ENCODE results near the gene TJP1.
"Not testable (repeated sequence)": the region's sequence is repeated elsewhere in the genome, so short reads cannot be mapped to it uniquely, and the experiment has no call there.

The TJP1 gene

DNA sequence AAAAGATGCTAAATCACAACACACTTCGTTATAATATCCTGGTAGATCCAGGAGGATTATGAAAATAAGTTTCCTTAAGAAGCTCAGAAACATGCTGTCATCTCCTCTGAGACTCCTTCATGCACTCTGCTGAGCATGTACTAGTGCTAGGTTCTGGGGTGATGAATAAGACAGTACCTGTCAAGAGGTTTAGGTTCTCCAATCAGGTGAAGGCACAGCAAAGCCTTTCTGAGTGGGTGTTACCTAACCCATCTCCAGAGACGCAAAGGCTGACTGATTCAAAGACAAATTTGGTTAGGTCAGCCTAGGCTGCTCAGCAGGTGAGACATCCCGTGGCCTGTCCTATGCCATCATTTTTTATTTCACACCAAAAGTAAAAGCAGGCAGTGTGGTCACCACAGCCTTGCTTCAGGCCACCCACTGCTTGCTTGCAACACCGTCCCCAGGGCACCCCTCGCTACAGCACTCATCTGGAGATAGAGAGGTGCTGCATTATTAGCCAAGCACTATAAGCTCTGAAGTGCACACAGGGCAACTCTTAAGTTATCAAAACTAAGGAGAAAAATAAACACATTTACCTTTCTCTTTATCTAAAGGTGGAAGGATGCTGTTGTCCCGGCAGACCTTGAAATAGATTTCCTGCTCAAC, 117.2 kb downstream of the TJP1 start:
- DNase-seq (ENCODE audit: low spot score), result no peak

DNA sequence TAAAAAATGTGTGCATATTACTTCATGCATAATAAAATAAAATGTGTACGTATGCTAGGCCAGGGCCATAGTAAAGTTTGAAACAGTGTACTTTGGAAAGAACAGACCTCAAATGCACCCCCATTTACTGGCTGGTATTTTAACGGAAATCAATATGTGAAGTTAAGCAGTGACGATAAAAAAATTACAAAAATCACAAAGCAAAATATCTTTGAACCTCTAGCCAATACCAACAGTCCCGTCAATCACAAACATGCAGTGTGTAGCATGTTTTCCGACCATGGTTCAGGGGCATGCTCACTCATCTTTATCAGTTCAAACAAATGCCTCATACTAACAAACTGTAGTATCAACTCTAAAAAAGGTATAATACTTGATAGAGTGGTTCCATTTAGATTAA, 121.1 kb downstream of the TJP1 start:
- DNase-seq (ENCODE audit: low spot score), result no peak

DNA sequence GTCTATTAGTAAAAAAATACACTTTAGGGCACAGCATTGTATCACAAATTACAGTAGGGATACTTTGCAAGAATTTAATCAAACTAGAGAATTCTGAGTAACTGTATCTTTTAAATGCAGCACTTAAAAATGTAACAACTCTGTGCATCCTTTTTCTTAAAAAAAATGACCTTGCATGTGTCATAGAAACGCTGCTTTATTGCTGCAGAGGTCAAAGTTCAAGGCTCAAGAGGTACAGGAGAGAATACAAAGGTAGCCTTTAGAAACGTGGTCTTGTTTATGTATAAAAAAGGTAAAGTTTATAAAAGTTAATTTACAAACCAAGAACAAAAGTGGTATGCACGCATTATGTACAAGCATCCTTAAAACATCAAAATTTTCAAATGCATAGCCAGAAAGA, 122.0 kb downstream of the TJP1 start:
- DNase-seq (ENCODE audit: low spot score), result no peak

DNA sequence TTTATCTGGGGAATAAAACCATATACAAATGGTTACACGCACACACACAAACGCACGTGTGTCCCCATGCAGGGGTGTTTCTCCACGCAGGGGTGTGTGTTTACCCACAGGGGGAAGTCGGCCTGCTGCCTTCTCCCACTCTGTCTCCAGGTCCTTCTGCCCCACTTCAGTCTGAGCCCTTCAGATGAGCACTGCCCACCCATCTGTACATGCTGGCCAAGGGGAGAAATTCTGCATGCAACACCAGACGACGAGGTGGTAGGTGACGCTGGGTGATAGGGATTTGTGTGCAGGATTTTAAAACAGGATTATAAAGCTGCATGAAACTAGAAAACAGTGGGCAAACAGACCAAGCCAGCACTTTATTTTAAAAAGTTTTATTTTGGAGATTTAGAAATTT, 122.5 kb downstream of the TJP1 start:
- no peak for DNase-seq (ENCODE audit: low spot score)

DNA sequence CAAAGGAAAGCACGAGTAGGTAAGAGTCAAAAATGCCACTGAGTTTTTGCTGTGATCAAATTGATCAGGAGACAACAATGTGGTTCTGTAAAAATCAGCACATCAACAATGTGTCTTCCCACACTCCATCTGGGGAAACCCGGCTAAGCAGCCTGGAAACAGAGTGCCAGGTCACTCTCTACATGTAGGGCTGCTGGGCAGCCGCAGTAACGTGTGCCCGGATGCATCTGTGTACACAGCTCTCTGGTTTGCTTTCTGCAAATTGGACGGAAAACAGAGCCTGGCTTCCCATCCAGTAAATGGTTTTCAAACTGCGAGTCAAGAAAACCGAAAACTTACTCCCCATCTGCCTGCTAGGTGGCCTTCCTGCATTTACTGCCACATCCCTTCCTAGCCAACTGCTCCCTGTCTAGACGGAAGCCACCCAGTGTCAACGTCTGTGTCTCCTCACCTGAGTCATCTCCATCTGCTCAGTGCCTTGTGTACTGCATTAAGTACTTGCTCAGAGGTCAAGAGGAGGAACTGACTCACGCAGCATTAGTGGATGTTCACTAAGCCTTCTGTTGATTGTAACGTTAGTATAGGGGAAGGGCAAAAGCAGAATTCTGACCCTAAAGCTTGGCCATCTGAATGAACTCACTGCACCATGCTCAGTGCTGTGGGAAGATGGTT, 124.1 kb downstream of the TJP1 start:
- DNase-seq (ENCODE audit: low spot score), result no peak

DNA sequence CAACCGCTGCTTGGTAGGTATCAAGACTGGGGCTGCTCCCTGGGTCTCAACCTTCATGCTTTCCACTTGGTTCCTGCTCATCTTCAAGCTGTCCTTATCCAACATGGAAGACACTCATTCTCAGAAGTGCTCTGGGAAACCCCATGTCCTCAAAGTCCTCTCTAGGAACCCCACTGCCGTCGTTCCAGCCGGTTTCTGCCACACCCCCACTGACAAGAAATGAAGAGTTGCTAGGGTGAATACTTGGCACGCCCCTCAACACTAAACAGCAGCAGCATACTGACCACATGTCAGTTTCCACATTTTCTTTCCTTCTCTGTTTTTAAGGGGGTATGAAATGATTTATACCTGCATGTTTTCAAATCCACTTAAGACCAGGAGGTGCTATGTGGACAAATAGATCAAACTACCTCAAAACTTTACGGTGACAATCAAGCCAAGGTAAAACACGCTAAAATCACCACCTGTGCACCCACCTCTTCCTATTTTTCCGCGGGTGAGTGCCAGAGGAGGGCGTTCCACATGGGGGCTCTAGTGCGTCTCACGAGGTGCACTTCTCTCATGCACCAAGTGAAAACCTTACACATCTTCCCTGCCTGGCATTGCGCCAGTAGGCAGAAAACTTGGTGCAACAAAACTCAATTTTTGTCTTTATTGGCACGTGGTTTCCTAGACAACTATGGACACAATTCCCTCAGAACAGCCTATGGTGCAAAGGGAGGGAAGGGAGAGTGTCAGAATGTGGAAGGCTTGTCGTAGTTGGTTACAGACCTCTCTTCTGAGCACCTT, 125.1 kb downstream of the TJP1 start:
- no peak for DNase-seq (ENCODE audit: low spot score)

DNA sequence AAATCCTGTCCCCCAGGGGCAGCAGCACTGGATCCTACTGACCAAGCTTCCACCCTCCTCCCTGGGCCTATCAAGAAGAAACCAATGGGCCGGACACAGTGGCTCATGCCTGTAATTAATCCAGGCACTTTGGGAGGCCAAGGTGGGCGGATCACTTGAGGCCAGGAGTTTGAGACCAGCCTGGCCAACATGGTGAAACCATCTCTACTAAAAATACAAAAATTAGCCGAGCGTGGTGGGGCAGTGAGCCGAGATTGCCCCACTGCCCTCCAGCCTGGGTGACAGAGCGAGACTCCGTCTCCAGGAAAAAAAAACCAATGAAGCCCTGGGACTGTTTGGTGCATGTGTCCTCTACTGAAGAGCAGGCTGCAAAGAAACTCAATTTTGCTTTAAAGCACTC, 125.8 kb downstream of the TJP1 start:
- DNase-seq (ENCODE audit: low spot score), result not testable (repeated sequence)

DNA sequence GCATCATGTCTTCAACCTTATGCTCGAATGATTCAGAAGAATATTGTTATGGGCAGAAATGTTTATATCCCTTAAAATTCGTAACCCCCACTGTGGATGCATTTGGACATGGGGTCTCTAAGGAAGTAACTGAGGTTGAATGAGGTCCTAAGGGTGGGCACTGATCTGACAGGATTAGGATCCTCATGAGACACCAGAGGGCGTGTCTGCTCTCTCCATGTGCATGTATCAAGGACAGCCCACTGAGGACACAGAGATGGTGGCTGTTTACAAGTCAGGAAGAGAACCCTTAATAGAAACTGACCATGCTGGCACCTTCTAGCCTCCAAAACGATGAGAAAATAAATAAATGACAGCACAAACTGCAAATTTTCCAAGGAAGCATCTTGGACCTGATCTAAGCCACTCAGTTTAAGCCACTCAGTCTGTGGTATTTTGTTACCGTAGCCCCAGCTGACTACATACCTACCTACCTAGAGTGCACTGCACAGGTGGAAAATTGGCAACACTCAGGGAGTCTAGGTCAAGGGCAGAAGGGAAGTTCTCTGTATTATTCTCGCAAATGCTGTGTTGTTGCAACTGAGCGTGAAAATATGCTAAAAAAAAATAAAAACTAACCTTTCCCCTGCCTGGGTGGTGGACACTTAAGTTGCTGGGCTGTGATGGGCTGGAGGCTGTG, 126.6 kb downstream of the TJP1 start:
- no peak for DNase-seq (ENCODE audit: low spot score)

DNA sequence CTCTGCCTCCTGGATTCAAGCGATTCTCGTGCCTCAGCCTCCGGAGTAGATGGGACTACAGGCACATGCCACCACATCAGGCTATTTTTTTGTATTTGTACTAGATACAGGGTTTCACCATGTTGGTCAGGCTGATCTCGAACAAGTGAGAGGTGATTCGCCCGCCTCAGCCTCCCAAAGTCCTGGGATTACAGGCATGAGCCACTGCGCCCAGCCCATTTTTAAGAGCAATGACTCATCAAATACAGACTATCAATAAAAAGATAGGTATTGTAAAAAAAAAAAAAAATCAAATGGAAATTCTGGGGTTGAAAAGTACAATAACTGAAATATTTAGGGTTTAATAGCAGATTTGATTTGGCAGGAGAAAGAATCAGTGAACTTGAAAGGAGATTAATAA, 129.0 kb downstream of the TJP1 start:
- DNase-seq (ENCODE audit: low spot score), result no peak

DNA sequence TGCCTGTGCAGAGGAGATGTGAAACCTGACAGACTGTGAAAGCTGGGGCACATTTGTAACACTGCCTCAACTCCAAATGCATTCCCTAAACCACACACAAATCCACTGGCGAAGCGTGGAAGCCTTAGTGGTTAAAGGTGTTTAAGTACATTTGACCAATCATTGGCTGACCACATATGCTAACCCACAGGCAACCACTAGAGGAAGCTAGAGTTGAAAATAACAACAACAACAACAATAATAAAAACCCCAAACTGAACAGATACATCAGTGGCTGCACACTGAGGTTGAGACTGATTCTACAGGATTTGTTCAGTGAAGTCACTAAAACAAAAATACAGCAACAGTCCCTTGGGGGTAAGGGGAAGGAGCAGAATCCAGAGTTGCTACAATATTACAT, 129.7 kb downstream of the TJP1 start:
- no peak for DNase-seq (ENCODE audit: low spot score)

DNA sequence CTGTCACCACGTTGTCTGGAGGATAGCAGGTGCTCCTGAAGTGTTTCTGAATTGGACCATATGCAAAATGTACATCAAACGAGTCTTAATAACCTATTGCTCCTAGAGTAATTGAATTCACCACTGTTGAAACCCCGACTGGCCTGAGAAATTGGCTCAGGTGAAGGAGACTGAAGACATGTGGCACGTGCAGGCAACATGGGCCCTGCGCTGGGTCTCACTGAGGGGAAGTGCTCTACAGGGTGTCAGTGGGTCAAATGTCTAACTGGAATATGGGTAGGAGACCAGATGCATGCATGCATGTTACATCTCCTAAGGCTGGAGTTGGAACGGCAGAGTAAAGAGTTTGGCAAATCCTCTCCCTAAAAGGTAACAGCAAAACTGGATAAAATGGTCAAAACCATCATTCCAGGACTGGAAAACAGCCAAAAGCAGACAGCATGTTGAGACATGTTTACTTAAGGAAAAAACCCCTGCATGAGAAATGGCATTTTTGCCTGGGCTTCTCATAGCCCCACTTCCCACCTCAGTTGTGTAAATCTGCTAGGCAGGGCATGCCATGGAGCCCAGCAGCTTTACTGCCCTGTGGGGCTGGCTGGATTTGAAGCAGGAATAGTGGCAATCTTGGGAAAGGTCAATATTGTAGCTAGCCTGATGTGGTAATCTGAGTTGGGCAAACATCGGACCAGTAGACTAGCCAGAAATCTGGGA, 131.3 kb downstream of the TJP1 start:
- no peak for DNase-seq (ENCODE audit: low spot score)

DNA sequence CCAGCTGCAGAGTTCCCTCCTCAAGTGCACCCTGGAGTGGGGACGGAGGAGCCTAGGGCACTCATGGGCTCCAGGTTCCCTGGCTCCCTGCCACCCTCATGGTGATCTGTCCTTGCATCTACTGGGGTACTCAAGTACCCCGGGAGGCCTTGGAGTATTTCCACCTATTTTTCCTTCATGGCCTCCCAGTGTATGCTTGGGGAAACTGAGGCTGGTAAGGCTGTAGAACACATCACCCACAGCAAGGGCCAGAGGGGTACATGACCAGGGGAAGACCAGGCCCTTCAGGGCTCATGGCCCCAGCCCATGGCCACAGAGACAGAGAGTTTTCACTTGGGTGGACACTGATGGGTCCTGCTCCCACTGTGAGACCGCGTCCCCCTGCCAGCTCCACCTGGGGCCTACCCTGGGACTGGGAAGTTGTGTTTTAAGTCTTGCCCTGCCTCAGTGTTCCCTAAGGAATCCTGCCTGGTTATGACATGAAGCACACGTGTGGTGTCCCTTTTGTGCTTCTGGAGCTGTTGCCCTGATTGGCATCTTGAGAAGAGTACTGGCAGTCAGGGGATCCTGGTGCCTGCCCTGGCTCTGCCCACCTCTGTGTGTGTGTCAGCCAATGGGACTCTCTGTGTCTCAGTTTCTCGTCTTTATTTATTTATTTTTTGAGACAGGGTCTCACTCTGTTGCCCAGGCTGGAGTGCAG, 132.8 kb downstream of the TJP1 start:
- no peak for DNase-seq (ENCODE audit: low spot score)

DNA sequence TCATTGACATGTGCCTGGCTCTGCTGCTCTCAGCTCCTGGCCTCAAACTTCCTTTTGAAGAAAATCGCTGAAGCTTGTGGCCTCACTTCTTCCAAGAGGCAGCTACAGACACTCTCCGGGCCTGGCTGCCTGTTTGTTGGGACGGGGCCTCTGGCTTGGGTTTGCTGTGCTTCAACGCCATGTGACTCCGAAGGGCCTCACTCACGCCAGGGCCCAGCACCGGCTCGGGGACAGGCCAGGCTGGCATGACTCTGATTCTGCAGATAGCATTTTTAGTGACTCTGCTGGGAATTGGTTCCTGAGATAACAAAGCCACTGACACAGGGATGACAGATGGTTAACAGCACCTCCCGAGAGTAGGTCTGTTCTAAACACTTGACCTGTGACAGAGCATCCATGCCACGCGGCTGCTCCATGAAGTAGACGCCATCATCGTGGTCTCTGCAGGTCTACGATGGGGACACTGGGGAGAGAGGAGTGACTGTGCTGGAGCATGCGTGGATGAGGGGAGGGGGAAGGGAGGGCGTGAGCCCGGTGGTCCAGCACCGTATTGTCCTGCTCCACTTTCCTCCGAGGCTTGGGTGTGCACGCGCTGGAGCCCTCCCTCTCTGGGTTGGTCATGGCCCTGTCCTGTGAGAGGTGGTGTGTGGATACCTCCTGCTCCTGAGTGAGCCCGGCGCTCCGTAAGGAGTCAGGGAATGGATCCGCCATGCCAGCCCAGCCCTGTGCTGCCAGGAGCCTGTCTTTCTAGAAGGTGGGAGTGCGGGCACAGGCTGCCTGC, 133.6 kb downstream of the TJP1 start:
- DNase-seq (ENCODE audit: low spot score), result no peak

DNA sequence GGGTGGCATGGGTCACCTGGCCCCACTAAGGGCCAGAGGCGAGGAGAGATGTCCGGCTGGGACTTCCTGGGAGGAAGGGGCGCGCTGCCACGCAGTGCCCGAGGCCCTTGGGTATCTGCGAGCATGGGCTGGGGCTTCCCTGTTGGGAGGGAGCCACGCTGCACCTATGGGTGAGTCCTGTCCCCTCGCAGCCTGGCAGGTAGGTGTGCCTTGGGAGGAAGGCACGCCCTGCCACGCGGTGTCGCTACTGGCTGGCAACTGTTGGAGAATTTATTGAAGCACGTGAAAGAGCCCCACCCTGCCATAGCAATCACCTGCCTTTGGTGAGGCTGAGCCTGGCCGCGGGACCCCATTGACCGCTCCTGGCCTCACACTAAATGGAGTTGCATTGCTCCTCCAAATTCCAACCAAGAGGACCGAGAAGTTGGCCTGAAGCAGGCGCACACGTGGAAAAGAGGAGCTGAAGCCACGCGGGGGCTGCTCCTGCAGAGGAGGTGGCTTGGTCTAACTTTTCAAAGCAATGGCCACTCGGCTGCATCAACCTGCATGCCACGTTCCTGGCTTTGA, 134.2 kb downstream of the TJP1 start:
- DNase-seq (ENCODE audit: low spot score), result no peak

DNA sequence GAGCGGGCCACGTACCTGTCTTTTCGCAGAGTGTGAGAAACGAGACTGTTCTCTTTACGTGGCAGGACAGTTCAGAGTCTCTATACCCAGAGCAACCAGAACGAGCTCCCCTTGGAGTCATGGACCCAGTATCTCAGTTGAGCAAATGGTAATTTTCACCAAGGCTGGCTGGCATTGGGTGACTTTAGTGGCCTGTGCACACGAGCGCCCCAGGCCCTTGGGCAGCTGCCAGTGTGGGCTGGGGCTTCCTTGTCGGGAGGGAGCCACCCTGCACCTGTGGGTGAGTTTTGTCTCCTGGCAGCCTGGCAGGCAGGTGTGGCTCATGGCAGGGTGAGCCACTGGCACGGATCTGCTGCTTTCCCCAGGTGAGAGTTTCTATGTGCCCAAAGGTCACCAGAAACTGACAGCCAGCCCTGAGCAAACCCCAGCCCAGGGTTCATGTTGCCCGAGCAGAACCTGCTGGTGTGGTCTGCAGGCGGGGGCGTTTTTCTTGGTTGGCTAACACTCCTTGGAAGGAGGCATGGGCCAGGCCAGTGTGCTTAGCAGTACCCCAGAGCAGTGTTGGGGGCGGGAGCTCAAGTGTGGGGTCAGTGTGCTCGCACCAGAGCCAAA, 135.0 kb downstream of the TJP1 start:
- no peak for DNase-seq (ENCODE audit: low spot score)

DNA sequence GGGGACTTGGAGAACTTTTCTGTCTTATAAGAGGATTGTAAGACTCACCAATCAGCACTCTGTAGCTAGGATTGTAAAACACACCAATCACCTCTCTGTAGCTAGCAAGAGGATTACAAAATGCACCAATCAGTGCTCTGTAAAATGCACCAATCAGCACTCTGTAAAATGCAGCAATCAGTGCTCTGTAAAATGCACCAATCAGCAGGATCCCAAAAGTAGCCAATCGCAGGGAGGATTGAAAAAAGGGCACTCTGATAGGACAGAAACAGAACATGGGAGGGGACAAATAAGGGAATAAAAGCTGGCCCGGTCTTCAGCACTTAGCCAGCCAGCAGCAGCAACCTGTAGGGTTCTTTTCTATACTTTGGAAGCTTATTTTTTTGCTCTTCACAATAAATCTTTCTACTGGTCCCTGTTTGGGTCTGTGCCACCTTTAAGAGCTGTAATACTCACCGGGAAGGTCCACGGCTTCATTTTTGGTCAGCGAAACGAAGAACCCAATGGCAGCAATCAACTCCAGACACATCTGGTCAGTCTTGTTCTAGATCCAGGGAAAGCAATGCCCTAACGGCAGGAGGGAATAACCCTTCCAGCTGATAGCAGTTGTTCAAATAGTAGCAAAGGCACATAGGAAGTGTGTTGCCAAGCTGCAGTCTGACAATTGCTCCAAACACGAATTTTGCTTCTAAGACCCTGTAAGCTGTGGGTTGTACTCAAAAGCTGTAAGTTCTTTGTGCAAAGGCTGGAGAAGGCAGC, 135.6 kb downstream of the TJP1 start:
- no peak for DNase-seq (ENCODE audit: low spot score)

DNA sequence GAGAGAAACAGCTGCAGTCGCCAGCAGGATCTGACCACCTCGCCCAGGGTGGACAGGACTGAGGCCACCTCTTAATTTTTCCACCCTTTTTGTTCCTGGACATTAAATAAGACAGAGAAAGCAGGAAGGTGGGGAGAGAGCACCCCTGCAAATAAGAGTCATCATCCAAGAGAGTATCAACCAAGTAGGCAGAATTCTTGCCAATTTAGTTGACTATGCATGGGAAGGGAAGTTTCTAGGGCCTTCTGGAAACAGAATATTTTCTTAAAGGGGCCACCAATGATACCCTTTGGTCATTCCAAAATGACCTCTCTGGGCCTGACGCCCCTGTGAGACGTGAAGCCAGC, 136.2 kb downstream of the TJP1 start:
- DNase-seq (ENCODE audit: low spot score), result no peak

DNA sequence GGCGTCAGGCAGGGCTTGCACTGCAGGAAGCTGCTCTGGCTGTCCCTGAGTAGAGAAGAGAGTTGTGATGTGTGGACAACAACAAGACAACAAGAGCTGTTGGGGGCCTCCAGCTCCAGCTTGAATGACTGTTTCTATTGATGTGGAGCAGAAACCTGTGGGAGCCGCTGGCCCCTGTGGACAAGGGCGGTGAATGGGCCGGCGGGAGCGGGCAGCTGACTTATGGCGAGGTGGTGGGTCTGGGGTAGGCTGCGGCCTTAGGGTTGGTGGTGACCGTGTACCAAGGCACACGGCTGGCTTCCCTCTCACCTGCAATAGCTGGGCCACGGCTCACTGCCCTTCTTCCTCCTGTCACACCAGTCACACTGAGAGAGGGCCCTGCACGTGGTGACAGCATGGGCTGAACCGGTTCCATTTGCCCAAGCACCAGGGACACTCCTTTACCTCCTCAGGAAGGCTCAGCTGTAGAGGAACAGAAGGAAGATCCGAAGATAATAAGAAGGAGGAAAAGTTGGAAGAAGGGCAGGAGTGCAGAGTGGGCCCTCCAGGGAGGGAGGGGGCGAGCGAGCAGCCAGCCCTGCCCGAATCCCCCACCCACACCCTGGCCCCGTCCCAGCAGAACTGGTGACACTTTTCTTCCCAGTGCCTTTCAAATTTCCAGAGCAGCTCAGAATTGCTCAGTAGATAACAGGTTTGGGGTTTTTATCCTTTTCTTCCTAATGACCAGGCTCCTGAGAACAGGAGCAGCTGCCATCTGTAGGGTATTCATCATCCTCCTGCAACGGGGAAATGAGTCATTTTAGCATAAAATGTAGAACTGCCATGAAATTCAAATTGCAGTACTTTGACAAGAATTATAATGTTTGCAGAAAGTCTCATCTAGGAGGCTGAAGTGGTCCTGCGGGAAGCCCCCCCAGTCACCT, 136.9 kb downstream of the TJP1 start:
- DNase-seq (ENCODE audit: low spot score), result peak; percentile 63
